Fibroblast of lung (primary cell): ENCODE measurements around the gene PPP3CB.

ENCODE experiments used
- CTCF ChIP-seq, 2 donors: IDR thresholded peaks in 1 of 2; conservative IDR thresholded peaks in 1 of 2; 1 replicate in 1 of 2; 2 replicates in 1 of 2; pipeline ENCODE4 v1.5.1; 2011 to 2012; ENCODE audit warnings: low read length in 2 of 2, control low read depth in 1 of 2, inconsistent platforms in 1 of 2, low read depth in 1 of 2, mild to moderate bottlenecking in 1 of 2
- EZH2 ChIP-seq: IDR thresholded peaks from 2 replicates; pipeline ENCODE4 v1.5.1; 2012; ENCODE audit warnings: low read length, control low read depth, mild to moderate bottlenecking; ENCODE audit errors: missing control alignments

- no peak for TF ChIP-seq CTCF (conservative IDR thresholded peaks at IDR 0.05 in 1 of 2, IDR thresholded peaks at IDR 0.05 in 1 of 2; ENCODE audit: low read depth in 1 of 2, low read length in 2 of 2)
- no peak for TF ChIP-seq EZH2
These were observed 34.9 kb downstream of the PPP3CB start for GRCh38 chr10:73460897-73461296.
